ENCODE measurements around the gene PLXNB2. TPM values are rescaled to one million over a fixed set of nuclear protein-coding genes. Genes with fewer than 3 reads are reported as not detected.

The PLXNB2 gene
- total RNA-seq, 1 experiment from 2014 or later = 260 TPM

DNA sequence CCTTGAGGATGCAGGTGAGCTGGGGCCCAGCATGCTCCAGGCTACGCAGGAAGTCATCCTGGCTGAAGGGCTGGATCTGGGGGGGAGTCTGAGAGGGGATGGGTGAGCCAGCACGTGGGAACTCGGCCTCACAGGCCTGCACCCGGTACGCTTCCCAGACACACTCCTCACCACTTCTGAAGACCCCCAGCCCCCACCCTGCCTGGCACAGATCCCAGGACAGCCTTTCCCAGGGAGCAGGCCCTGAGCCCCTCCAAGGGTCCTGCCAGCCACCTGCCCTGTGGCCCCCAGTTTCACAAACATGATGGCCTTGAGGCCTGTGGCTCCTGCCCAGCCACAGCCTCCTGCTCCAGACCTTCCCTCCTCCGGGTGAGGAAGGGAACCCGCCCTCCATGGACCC lies 5.6 kb upstream of the PLXNB2 start:
- no peaks in the 10 kb centered on the region for H3K79me2 ChIP-seq (ENCODE audit: low read depth)
- BruUV-seq (replicated peaks) = no TSS peak
- no peak for DNase-seq
- peaks cover 16% of the 10 kb centered on the region for H3K4me1 ChIP-seq (replicated peaks; ENCODE audit: insufficient read depth)
- no peaks in the 10 kb centered on the region for H3K9me3 ChIP-seq (ENCODE audit: insufficient read depth, low read depth)
- H4K20me1 ChIP-seq (ENCODE audit: insufficient read depth) = no peaks in the 10 kb centered on the region
- peaks cover 31% of the 10 kb centered on the region; the same call in 1 of the 2 replicates for H3F3A ChIP-seq (ENCODE audit: insufficient read depth, low read depth)
- ChIA-PET CTCF (no interaction called here), POLR2A (ENCODE audit: unreplicated experiment) (interaction anchor here (0.5 kb wide), 1 partner anchor 10 kb away, joined by 6 read pairs; no protein-coding TSS in a partner anchor)
- no peaks in the 10 kb centered on the region for H3K9me2 ChIP-seq (ENCODE audit: insufficient read depth)
- intact Hi-C loops (cut with micrococcal nuclease; ENCODE audit: unreplicated experiment) = no loop called here
- H3K27me3 ChIP-seq (ENCODE audit: insufficient read depth, low read depth) = no peaks in the 10 kb centered on the region
- no peak overlapping the region for H3K4me3 ChIP-seq
- H3K36me3 ChIP-seq (ENCODE audit: low read depth) = no peaks in the 10 kb centered on the region
- no peak overlapping the region for H2AFZ ChIP-seq
- TF ChIP-seq EZH2 (IDR thresholded peaks at IDR 0.05; ENCODE audit: low read depth) = no peak
- TF ChIP-seq, protein P1, sequence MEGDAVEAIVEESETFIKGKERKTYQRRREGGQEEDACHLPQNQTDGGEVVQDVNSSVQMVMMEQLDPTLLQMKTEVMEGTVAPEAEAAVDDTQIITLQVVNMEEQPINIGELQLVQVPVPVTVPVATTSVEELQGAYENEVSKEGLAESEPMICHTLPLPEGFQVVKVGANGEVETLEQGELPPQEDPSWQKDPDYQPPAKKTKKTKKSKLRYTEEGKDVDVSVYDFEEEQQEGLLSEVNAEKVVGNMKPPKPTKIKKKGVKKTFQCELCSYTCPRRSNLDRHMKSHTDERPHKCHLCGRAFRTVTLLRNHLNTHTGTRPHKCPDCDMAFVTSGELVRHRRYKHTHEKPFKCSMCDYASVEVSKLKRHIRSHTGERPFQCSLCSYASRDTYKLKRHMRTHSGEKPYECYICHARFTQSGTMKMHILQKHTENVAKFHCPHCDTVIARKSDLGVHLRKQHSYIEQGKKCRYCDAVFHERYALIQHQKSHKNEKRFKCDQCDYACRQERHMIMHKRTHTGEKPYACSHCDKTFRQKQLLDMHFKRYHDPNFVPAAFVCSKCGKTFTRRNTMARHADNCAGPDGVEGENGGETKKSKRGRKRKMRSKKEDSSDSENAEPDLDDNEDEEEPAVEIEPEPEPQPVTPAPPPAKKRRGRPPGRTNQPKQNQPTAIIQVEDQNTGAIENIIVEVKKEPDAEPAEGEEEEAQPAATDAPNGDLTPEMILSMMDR (conservative IDR thresholded peaks at IDR 0.05) = no peak
- no peak overlapping the region for H3K4me2 ChIP-seq
- no peak overlapping the region for H3K27ac ChIP-seq

DNA sequence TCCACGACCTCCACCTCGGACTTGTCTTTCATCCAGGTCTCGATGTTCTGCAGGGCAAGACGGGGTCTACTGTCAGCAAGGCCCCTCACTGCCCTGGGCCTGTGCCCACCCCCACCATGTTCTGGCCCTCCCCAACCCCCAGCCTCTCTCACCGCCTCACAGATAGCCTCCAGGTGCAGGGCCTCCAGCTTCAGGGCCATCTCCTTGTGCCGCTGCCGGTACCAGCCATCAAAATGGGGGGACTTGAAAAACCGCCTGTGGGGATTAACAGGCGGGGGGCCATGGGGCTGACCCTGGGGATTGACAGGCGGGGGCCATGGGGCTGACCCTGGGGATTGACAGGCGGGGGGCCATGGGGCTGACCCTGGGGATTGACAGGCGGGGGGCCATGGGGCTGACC lies 4.9 kb upstream of the PLXNB2 start:
- no TSS peak for BruUV-seq (replicated peaks)
- H3K4me2 ChIP-seq = no peak overlapping the region
- H4K20me1 ChIP-seq (ENCODE audit: insufficient read depth) = no peaks in the 10 kb centered on the region
- TF ChIP-seq, protein P1 (conservative IDR thresholded peaks at IDR 0.05) = no peak
- no peak for TF ChIP-seq EZH2 (IDR thresholded peaks at IDR 0.05; ENCODE audit: low read depth)
- H3K4me3 ChIP-seq = no peak overlapping the region
- H2AFZ ChIP-seq = no peak overlapping the region
- H3K9me3 ChIP-seq (ENCODE audit: insufficient read depth, low read depth) = no peaks in the 10 kb centered on the region
- H3K27ac ChIP-seq = no peak overlapping the region
- ChIA-PET POLR2A (ENCODE audit: unreplicated experiment) (no interaction called here), CTCF (no interaction called here)
- H3K27me3 ChIP-seq (ENCODE audit: insufficient read depth, low read depth) = no peaks in the 10 kb centered on the region
- H3K36me3 ChIP-seq (ENCODE audit: low read depth) = no peaks in the 10 kb centered on the region
- H3K79me2 ChIP-seq (ENCODE audit: low read depth) = no peaks in the 10 kb centered on the region
- no peak for DNase-seq
- intact Hi-C loops (cut with micrococcal nuclease; ENCODE audit: unreplicated experiment) = no loop called here
- H3K9me2 ChIP-seq (ENCODE audit: insufficient read depth) = no peaks in the 10 kb centered on the region
- peaks cover 31% of the 10 kb centered on the region; the same call in 1 of the 2 replicates for H3F3A ChIP-seq (ENCODE audit: insufficient read depth, low read depth)
- H3K4me1 ChIP-seq (replicated peaks; ENCODE audit: insufficient read depth) = peaks cover 17% of the 10 kb centered on the region

DNA sequence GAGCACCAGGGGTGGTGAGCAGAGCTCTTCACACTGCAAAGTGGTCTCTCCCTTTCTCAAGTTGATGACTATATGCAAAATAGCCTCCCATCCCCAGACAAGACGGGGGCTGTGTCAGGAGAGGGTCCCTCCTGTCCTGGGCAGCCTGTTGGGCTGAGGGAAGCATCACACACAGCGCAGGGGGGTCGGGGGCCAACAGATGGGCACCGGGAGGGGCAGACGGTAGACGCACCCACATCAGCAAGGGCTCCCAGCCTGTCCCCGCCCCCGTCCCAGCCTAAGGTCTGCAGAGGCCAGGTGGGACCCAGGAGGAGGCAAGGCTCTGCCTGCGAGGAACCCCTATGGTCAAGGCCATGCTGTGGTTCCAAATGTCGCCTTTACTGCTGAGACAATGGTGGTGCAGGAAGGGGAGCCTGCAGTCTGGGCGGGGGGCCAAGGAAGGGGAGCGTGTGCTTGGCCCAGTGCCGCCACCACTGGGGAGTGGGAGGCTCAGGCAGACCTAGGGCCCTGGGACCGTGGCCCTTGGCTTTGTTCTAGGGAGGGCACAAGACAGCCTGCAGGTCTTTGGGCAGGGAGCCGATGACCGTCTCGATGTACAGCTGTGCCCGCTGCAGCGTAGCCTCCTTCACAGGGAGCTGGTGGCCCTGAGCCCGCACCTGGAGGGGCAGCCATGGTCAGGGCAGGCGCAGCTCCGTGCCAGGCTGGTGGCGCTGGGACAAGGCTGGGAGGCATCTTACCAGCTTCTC lies 4.3 kb upstream of the PLXNB2 start:
- Histone ChIP-seq H3K9me2 (ENCODE audit: insufficient read depth) (no peaks in the 10 kb centered on the region), H3K36me3 (ENCODE audit: low read depth) (no peaks in the 10 kb centered on the region), H4K20me1 (ENCODE audit: insufficient read depth) (no peaks in the 10 kb centered on the region), H3K79me2 (ENCODE audit: low read depth) (peaks cover 4% of the 10 kb centered on the region), H3K27me3 (ENCODE audit: insufficient read depth, low read depth) (no peaks in the 10 kb centered on the region), H3K4me2 (no peak overlapping the region), H3K9me3 (ENCODE audit: insufficient read depth, low read depth) (no peaks in the 10 kb centered on the region), H3F3A (ENCODE audit: insufficient read depth, low read depth) (peaks cover 29% of the 10 kb centered on the region; the same call in 1 of the 2 replicates), H3K4me1 (replicated peaks; ENCODE audit: insufficient read depth) (peaks cover 13% of the 10 kb centered on the region), H2AFZ (no peak overlapping the region), H3K27ac (no peak overlapping the region), H3K4me3 (no peak overlapping the region)
- intact Hi-C loops (cut with micrococcal nuclease; ENCODE audit: unreplicated experiment) = no loop called here
- POLR2A ChIA-PET (ENCODE audit: unreplicated experiment) = no interaction called here
- BruUV-seq (replicated peaks) = no TSS peak
- TF ChIP-seq EZH2 (IDR thresholded peaks at IDR 0.05; ENCODE audit: low read depth) = no peak
- TF ChIP-seq, protein P1 (conservative IDR thresholded peaks at IDR 0.05) = no peak
- no peak for DNase-seq
- CTCF ChIA-PET = no interaction called here
